Measurements from ENCODE around the gene TMEM242.

GRCh38 chr6:157330831-157331230 lies 7.5 kb upstream of the TMEM242 start:
- no peak for TF ChIP-seq CTCF (IDR thresholded peaks at IDR 0.05; ENCODE audit: low read depth, low read length, poor library complexity, severe bottlenecking)
- TF ChIP-seq EZH2phosphoT487 (IDR thresholded peaks at IDR 0.05; ENCODE audit: borderline replicate concordance, low read length): no peak

Measured in DOHH2 (cell line).